Lung microvascular endothelial cell (primary cell): ENCODE measurements around the gene SPARCL1. TPM values are rescaled to one million over a fixed set of nuclear protein-coding genes. Genes with fewer than 3 reads are reported as not detected.
"Not testable (repeated sequence)": the region's sequence is repeated elsewhere in the genome, so short reads cannot be mapped to it uniquely, and the experiment has no call there.

ENCODE experiments used
- DNase-seq, 2 donors: peaks; one replicate each; pipeline versions ENCODE4 v3.0.0 to v3.0.0-alpha.2; 2010; ENCODE audit warnings: low read depth in 2 of 2
- total RNA-seq: library from RNA; depleted of rRNA; stranded (reverse); fragments of >200 nt; gene quantifications from 2 replicates; pipeline ENCODE4 v1.2.1, GENCODE V29; 2014

The SPARCL1 gene
- total RNA-seq: 1.1 and 4.2 TPM in 2 replicates

- DNase-seq: no peak
Observed at GRCh38 chr4:87529187-87529586, at the start of gene SPARCL1. Gene SPARCL1, minus strand, starts transcription at chr4:87529376. Its CDS starts 29,802 bp downstream, at chr4:87499574.

- no peak for DNase-seq
Observed at GRCh38 chr4:87575983-87576382, 46.8 kb upstream of the SPARCL1 start.

GRCh38 chr4:87575408-87575807 is 46.2 kb upstream of the SPARCL1 start:
- no peak for DNase-seq

- DNase-seq: no peak
Observed at GRCh38 chr4:87574996-87575395, 45.8 kb upstream of the SPARCL1 start.

- DNase-seq: not testable (repeated sequence)
Observed at GRCh38 chr4:87574376-87574775, 45.2 kb upstream of the SPARCL1 start.

- no peak for DNase-seq
Observed at GRCh38 chr4:87570290-87570805, 41.2 kb upstream of the SPARCL1 start.

GRCh38 chr4:87567191-87567590 is 38.0 kb upstream of the SPARCL1 start:
- no peak for DNase-seq

- no peak for DNase-seq
Observed at GRCh38 chr4:87566276-87566675, 37.1 kb upstream of the SPARCL1 start.

- no peak for DNase-seq
Observed at GRCh38 chr4:87565746-87566145, 36.6 kb upstream of the SPARCL1 start.

- no peak for DNase-seq
Observed at GRCh38 chr4:87560802-87561201, 31.6 kb upstream of the SPARCL1 start.

GRCh38 chr4:87559090-87559837 is 30.1 kb upstream of the SPARCL1 start:
- no peak for DNase-seq

GRCh38 chr4:87557348-87557747 is 28.2 kb upstream of the SPARCL1 start:
- no peak for DNase-seq

GRCh38 chr4:87555773-87556619 is 26.8 kb upstream of the SPARCL1 start:
- peak in 1 of 2 donors; percentile 57 for DNase-seq

- DNase-seq: no peak
Observed at GRCh38 chr4:87553182-87553581, 24.0 kb upstream of the SPARCL1 start.

- DNase-seq: no peak
Observed at GRCh38 chr4:87551361-87551760, 22.2 kb upstream of the SPARCL1 start.

- no peak for DNase-seq
Observed at GRCh38 chr4:87547016-87547708, 18.0 kb upstream of the SPARCL1 start.

- no peak for DNase-seq
Observed at GRCh38 chr4:87545052-87545451, 15.9 kb upstream of the SPARCL1 start.

GRCh38 chr4:87543835-87544461 is 14.8 kb upstream of the SPARCL1 start:
- DNase-seq: peak; percentile 41 to 58

- no peak for DNase-seq
Observed at GRCh38 chr4:87542734-87543312, 13.6 kb upstream of the SPARCL1 start.

- no peak for DNase-seq
Observed at GRCh38 chr4:87541956-87542709, 13.0 kb upstream of the SPARCL1 start.
